Choroid plexus epithelial cell (primary cell): ENCODE data around the gene TSNAX.

Source experiments
- DNase-seq: peaks from one replicate; pipeline ENCODE4 v3.0.0-alpha.2; 2010; ENCODE audit warnings: low read depth
- H3K4me3 ChIP-seq: 2 replicates; pipeline ENCODE4 v1.5.1; 2011; ENCODE audit warnings: low read depth, mild to moderate bottlenecking, control low read depth, low read length, moderate library complexity
- TF ChIP-seq, protein P1 (sequence below): conservative IDR thresholded peaks from 2 replicates; pipeline ENCODE4 v1.5.1; 2011; ENCODE audit warnings: low read depth, mild to moderate bottlenecking, control low read depth, inconsistent platforms, low read length, moderate library complexity

TSNAX gene

DNA sequence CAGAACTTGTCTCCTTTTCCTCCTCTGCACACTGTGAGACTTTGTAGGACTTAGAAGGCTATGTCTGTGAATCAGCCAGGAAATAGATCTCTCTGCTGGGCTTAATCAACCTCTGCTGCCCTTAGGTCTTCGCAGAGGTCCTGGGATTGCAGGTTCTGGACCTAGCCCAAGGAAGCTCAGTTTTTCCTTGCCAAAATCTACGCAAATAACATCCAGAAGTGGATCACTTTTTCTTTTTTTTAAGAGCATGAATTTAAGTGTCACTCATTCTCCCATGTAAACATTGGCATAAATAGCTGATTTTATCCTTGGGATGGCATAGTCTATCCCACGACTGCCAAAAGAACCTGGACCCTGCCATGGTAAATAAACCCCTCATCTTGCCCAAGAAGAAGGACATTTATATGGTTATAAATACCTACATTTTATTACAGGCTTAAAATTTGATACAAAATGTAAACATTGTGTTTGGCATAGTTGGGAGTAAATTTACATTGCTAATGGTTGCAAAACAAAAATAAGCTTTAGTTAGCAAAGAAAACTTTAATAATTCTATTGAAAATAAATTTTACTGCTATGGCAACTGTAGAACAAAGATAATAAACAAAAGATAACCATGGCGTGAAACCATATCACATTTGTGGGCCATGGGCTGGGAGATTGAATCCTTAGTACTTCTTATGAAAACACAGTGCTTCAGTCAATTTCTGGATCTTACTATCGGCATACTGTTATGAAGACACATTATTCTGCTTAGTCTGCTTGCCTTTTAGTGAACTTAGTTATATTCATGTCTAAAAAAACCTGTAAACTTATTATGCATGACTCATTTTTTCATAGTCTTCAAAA lies 73.6 kb downstream of the TSNAX start:
- TF ChIP-seq, protein P1, sequence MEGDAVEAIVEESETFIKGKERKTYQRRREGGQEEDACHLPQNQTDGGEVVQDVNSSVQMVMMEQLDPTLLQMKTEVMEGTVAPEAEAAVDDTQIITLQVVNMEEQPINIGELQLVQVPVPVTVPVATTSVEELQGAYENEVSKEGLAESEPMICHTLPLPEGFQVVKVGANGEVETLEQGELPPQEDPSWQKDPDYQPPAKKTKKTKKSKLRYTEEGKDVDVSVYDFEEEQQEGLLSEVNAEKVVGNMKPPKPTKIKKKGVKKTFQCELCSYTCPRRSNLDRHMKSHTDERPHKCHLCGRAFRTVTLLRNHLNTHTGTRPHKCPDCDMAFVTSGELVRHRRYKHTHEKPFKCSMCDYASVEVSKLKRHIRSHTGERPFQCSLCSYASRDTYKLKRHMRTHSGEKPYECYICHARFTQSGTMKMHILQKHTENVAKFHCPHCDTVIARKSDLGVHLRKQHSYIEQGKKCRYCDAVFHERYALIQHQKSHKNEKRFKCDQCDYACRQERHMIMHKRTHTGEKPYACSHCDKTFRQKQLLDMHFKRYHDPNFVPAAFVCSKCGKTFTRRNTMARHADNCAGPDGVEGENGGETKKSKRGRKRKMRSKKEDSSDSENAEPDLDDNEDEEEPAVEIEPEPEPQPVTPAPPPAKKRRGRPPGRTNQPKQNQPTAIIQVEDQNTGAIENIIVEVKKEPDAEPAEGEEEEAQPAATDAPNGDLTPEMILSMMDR, result no peak
- DNase-seq, result peak; percentile 61

DNA sequence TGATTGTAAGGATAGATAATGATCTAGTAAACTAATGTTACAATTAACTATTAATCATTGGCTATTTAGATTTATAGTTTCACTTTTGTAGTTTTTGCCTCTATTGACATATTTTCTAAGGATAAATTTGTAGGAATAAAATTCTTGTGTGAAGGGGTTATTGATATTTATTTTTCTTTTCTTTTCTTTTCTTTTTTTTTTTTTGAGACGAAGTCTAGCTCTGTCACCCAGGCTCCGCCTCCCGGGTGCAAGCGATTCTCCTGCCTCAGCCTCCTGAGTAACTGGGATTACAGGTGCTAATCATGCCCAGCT lies 74.2 kb downstream of the TSNAX start:
- no peak overlapping the region for H3K4me3 ChIP-seq
- no peak for DNase-seq
- TF ChIP-seq, protein P1, result no peak

More for the DNA sequence above, 73.6 kb downstream of the TSNAX start:
- H3K4me3 ChIP-seq, result no peak overlapping the region

DNA sequence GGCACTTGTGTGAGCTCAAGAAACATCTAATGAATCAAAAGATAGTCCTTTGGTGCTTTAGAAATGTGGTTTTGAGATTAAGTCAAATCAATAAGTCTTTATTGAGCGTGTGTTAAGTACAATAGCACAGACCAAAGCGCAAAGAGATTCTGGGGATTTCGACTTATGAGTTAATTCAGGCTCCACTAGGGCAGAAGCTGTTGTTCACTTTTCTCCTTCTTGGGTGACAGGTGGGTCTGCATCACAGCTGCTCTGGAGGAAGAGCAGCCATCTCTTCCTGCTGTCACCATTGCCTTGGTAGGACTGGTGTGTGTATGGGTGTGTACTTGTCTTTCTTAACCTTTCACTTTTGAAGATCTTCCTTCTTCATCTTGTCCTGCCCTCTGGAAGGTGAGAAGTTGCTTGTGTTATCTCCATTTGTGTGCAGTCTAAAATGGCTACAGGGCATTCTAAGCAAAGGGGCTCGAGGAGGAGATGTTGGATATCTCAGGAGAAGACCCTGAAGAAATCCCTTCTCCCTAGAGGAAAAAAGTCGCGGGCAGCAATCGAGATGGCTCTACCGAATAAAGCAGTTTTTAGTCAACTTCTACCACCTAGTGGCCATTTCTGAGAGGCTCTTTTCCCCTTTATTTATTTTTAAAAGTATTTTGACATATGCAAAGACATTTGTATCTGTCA lies 75.3 kb downstream of the TSNAX start:
- peak overlapping the region; percentile 59 for H3K4me3 ChIP-seq
- peak; percentile 74 for DNase-seq
- TF ChIP-seq, protein P1, result peak; percentile 76

DNA sequence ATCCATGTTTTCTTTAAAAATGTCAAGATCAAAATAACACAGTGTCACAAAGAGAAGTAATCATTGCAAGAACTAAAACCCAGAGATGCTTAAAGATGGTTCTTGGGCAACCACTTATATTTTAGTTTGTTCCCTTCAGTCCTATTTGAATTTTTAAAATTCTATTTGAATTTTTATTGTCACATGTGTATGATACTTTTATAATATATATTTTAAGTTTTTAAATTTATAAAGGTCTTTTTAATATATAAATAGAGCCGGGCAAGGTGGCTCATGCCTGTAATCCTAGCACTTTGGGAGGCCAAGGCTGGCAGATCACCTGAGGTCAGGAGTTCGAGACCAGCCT lies 75.8 kb downstream of the TSNAX start:
- TF ChIP-seq, protein P1, result no peak
- no peak for DNase-seq
- H3K4me3 ChIP-seq, result no peak overlapping the region

DNA sequence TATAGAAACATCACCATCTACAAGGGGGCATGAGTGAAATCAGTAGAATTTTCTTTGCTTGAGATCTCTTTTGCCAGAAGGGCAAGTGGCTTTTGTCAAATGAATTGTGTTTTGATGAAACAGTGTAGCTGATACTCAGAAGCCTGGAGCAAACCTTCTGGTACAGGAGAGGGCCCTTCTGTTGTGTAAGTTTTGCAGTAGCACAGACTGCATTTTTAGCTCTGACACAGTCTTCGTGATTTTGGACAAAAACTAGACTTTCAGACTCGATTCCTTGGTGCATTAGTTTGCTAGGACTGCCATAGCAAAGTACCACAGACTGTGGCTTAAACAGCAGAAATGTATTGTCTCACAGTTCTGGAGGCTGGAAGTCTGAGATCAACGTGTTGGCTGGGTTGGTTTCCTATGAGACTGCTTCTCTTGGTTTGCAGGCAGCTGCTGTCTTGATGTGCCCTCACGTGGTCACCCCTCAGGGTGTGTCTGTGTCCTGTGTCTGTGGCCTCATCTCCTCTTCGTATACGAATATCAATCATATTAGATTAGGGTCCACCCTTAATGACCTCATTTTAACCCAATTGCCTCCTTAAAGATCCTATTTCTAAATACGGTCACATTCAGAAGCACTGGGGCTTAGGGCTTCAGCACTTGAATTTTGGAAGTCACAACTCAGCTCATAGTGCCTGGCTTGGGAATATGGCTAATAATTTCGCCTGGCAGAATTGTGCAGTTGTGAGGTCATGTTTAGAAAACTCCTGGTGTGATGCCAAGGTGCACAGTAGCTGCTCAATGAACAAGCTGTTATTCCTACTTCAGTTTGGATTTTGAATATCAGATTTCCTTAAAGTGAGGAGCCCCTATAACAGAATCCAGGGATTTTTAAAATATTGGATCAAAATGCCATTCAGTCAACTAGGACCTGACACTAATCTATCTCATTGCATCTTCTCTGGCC lies 77.0 kb downstream of the TSNAX start:
- no peak for DNase-seq
- H3K4me3 ChIP-seq, result no peak overlapping the region
- TF ChIP-seq, protein P1, result no peak

DNA sequence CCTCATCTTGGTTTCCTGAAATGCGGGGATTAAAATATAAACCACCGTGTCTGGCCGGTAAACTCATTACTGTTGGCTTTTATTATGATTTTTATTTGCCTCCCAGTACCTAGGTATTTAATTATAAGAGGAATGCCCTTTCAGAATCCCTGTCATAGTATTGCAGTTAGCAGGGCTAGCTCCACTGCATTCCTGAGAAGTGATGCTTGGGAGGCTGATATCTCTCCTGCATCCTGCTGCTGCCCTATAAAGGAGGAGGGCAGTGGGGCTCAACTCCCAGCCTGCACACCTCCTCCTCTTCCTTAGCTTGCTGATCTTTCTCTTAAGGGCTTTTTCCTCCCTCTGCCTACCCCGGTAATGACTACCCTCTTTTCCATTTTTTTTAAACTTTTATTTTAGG lies 78.2 kb downstream of the TSNAX start:
- DNase-seq, result peak; percentile 39
- H3K4me3 ChIP-seq, result no peak overlapping the region
- TF ChIP-seq, protein P1, result no peak
